ENCODE data around the gene TBXA2R. TPM values are rescaled to one million over a fixed set of nuclear protein-coding genes. Genes with fewer than 3 reads are reported as not detected.

Gene TBXA2R
- total RNA-seq: under 1 TPM in 2 of 4 donors, not detected in 2; 0.27 to 0.79 TPM

GRCh38 chr19:3606690-3607289 is at the start of gene TBXA2R:
Gene TBXA2R (minus strand): TSS chr19:3606875. CDS start chr19:3600634, 6,241 bp downstream.
- intact Hi-C loops (cut with DNase I; ENCODE audit: low total_unique reads) (no loop called here), in situ Hi-C loops (cut with MboI; ENCODE audit: low pct_ligation_motif_present in 1 of 4, low pct_unique_long_range_greater_than_20kb in 1 of 4, low sequenced_read_pairs in 3 of 4) (no loop called here)
- Histone ChIP-seq H3K4me3 (peak within 1 kb of the TSS; percentile 33 to 51 (median 38)), H3K27me3 (peaks cover 4% of the 10 kb centered on the region), H3K4me1 (peaks cover 7 to 32% (median 25%) of the 10 kb centered on the region in 4 donors), H3K27ac (peak within 1 kb of the TSS; percentile 54 to 69 (median 68)), H3K9me3 (no peaks in the 10 kb centered on the region), H3K36me3 (peaks cover 0 to 7% (median 0%) of the 10 kb centered on the region in 4 donors)
- TF ChIP-seq CTCF (IDR thresholded peaks at IDR 0.05) (no peak), EP300 (IDR thresholded peaks at IDR 0.05; ENCODE audit: low read depth) (no peak), POLR2A (IDR thresholded peaks at IDR 0.05) (no peak), POLR2AphosphoS5 (IDR thresholded peaks at IDR 0.05) (no peak)
- peak; percentile 75 for DNase-seq
- 3% methylated on average over 37 of the region's 46 CpGs; no CpG with 5 or more reads in 1 of the 2 donors for WGBS, 2 donors (ENCODE audit: low coverage in 1 of 2)

- H3K4me3 ChIP-seq: no peak overlapping the region
- H3K4me1 ChIP-seq: no peaks in the 10 kb centered on the region
- TF ChIP-seq CTCF (IDR thresholded peaks at IDR 0.05) (no peak), POLR2A (IDR thresholded peaks at IDR 0.05) (no peak), POLR2AphosphoS5 (IDR thresholded peaks at IDR 0.05) (no peak), EP300 (IDR thresholded peaks at IDR 0.05; ENCODE audit: low read depth) (no peak)
- in situ Hi-C loops (cut with MboI; ENCODE audit: low pct_ligation_motif_present in 1 of 4, low pct_unique_long_range_greater_than_20kb in 1 of 4, low sequenced_read_pairs in 3 of 4) (no loop called here), intact Hi-C loops (cut with DNase I; ENCODE audit: low total_unique reads) (no loop called here)
- 81% methylated on average over 30 of the region's 36 CpGs; no CpG with 5 or more reads in 1 of the 2 donors for WGBS, 2 donors (ENCODE audit: low coverage in 1 of 2)
- H3K27ac ChIP-seq: peak overlapping the region in 2 of 4 donors; percentile 16 to 40
- H3K9me3 ChIP-seq: no peaks in the 10 kb centered on the region
- no peaks in the 10 kb centered on the region for H3K27me3 ChIP-seq
- no peak for DNase-seq
- peaks cover 0 to 34% (median 13%) of the 10 kb centered on the region in 4 donors for H3K36me3 ChIP-seq
These were observed 49.5 kb upstream of the TBXA2R start for GRCh38 chr19:3656073-3656746.

GRCh38 chr19:3655402-3656072 is 48.9 kb upstream of the TBXA2R start:
- Histone ChIP-seq H3K9me3 (no peaks in the 10 kb centered on the region), H3K36me3 (peaks cover 0 to 36% (median 12%) of the 10 kb centered on the region in 4 donors), H3K27ac (peak overlapping the region in 2 of 4 donors; percentile 16 to 40), H3K4me1 (no peaks in the 10 kb centered on the region), H3K4me3 (no peak overlapping the region), H3K27me3 (no peaks in the 10 kb centered on the region)
- WGBS, 2 donors (ENCODE audit: low coverage in 1 of 2): 80% methylated on average over 23 of the region's 25 CpGs; no CpG with 5 or more reads in 1 of the 2 donors
- in situ Hi-C loops (cut with MboI; ENCODE audit: low pct_ligation_motif_present in 1 of 4, low pct_unique_long_range_greater_than_20kb in 1 of 4, low sequenced_read_pairs in 3 of 4) (no loop called here), intact Hi-C loops (cut with DNase I; ENCODE audit: low total_unique reads) (no loop called here)
- TF ChIP-seq CTCF (IDR thresholded peaks at IDR 0.05) (no peak), POLR2AphosphoS5 (IDR thresholded peaks at IDR 0.05) (peak in 1 of 3 donors; percentile 30), EP300 (IDR thresholded peaks at IDR 0.05; ENCODE audit: low read depth) (no peak)
- DNase-seq: peak; percentile 37

DNA sequence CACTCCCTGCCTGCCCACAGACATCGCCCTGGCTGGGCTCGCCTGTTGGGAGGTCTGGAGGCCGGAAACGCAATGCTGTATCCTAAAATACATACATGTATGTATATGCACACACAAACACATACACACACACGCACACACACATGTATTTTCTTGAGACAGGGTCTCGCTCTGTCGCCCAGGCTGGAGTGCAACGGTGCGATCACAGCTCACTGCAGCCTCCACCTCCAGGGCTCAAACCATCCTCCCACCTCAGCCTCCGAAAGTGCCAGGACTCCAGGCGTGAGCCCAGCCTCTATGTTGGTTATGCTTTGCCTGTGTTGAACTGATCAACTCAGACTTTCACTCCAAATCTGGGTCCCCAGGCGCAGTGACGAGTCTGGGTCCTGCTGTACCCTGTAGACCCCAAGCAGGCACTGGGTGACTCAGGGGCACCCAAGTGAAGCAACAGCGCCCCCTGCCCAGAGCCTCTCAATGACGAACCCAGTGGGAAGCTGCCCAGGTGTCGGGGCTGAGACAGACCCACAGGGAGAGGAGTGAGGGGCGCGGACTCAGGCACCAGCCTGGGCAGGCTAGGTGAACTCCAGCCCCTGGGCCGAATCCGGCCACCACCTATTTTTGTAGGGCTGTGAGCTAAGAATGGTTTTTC is 47.3 kb upstream of the TBXA2R start:
- H3K4me1 ChIP-seq: no peaks in the 10 kb centered on the region
- TF ChIP-seq EP300 (IDR thresholded peaks at IDR 0.05; ENCODE audit: low read depth) (no peak), POLR2AphosphoS5 (IDR thresholded peaks at IDR 0.05) (no peak), POLR2A (IDR thresholded peaks at IDR 0.05) (no peak), CTCF (IDR thresholded peaks at IDR 0.05) (no peak)
- H3K9me3 ChIP-seq: no peaks in the 10 kb centered on the region
- in situ Hi-C loops (cut with MboI; ENCODE audit: low pct_ligation_motif_present in 1 of 4, low pct_unique_long_range_greater_than_20kb in 1 of 4, low sequenced_read_pairs in 3 of 4): no loop called here
- no peak overlapping the region for H3K4me3 ChIP-seq
- DNase-seq: no peak
- 97 to 100% methylated on average over 1 to 20 of the region's 20 CpGs for WGBS, 2 donors (ENCODE audit: low coverage in 1 of 2)
- H3K27ac ChIP-seq: no peak overlapping the region
- intact Hi-C loops (cut with DNase I; ENCODE audit: low total_unique reads): no loop called here
- H3K27me3 ChIP-seq: no peaks in the 10 kb centered on the region
- H3K36me3 ChIP-seq: peaks cover 0 to 31% (median 9%) of the 10 kb centered on the region in 4 donors

Data from transverse colon (tissue), 4 donors.